B cell (primary cell): ENCODE measurements around the gene ATP2A1. TPM values are rescaled to one million over a fixed set of nuclear protein-coding genes. Genes with fewer than 3 reads are reported as not detected.
A peak's percentile ranks its signal among the peaks of the same experiment; 100 is the strongest.

Source experiments
- ATAC-seq: fragments of 200-7000 bp; cut with Tn5 transposase; one replicate; pipeline ENCODE4 v1.10.0; 2021; ENCODE audit warnings: low read depth, mild to moderate bottlenecking, moderate number of reproducible peaks, moderate library complexity
- CTCF ChIA-PET: fragments of 350-600 bp; sonication (Branson Sonifier 250); formaldehyde crosslinking; loops from one replicate; lab custom pipeline; 2021; ENCODE audit warnings: antibody characterized with exemption, inconsistent platforms; lab: Charles Lee
- POLR2A ChIA-PET: fragments of 350-600 bp; sonication (Branson Sonifier 250); formaldehyde crosslinking; loops from one replicate; lab custom pipeline; 2021; ENCODE audit warnings: antibody characterized with exemption; lab: Charles Lee
- DNase-seq: peaks from one replicate; pipeline ENCODE4 v3.0.0; 2013
- H2AFZ ChIP-seq: 2 replicates; pipeline ENCODE4 v1.6.1; 2012; ENCODE audit warnings: mild to moderate bottlenecking, low read depth, low read length; ENCODE audit not compliant: insufficient read depth, poor library complexity, severe bottlenecking
- H3K27ac ChIP-seq, 2 donors: 1 replicate in 1 of 2; 2 replicates in 1 of 2; pipeline ENCODE4 v1.5.1; 2012 to 2013; ENCODE audit warnings: low read length in 2 of 2, mild to moderate bottlenecking in 2 of 2, moderate library complexity in 1 of 2
- H3K27me3 ChIP-seq, 4 experiments: fragments of 200-600 bp in 1 of 4; sonication (generic) in 1 of 4; replicated peaks in 1 of 4; 1 replicate in 2 of 4; 2 replicates in 2 of 4; pipeline versions ENCODE4 v1.6.1 to v1.7.0; 2013 to 2016; ENCODE audit warnings: low read length in 3 of 4, mild to moderate bottlenecking in 2 of 4, mixed read lengths in 1 of 4, moderate library complexity in 1 of 4; ENCODE audit not compliant: insufficient read depth in 4 of 4, control insufficient read depth in 3 of 4; ENCODE audit errors: control extremely low read depth in 1 of 4
- H3K36me3 ChIP-seq, 2 experiments: replicated peaks in 1 of 2; 1 replicate in 1 of 2; 2 replicates in 1 of 2; pipeline versions ENCODE4 v1.6.1 to v1.7.1; 2013; ENCODE audit warnings: low read length in 1 of 2; ENCODE audit not compliant: insufficient read depth in 2 of 2, control insufficient read depth in 1 of 2; ENCODE audit errors: control extremely low read depth in 1 of 2, extremely low read depth in 1 of 2
- H3K4me1 ChIP-seq, 2 donors: fragments of 200-600 bp in 1 of 2; sonication (generic) in 1 of 2; 1 replicate in 1 of 2; 2 replicates in 1 of 2; pipeline versions ENCODE4 v1.5.1 to v1.6.1; 2013 to 2017; ENCODE audit warnings: low read length in 2 of 2; ENCODE audit not compliant: control insufficient read depth in 2 of 2, insufficient read depth in 2 of 2
- H3K4me2 ChIP-seq: replicated peaks from 2 replicates; pipeline ENCODE3; 2012; ENCODE audit warnings: mild to moderate bottlenecking, low read depth, low read length; ENCODE audit not compliant: poor library complexity, severe bottlenecking
- H3K4me3 ChIP-seq, 5 experiments: fragments of 200-600 bp in 1 of 5; sonication (generic) in 1 of 5; 1 replicate in 3 of 5; 2 replicates in 2 of 5; pipeline versions ENCODE4 v1.5.1 to v1.7.0; 2011 to 2016; ENCODE audit warnings: low read length in 4 of 5, mild to moderate bottlenecking in 4 of 5, low read depth in 2 of 5, control low read depth in 1 of 5, moderate library complexity in 1 of 5; ENCODE audit not compliant: insufficient read depth in 1 of 5; ENCODE audit errors: control extremely low read depth in 1 of 5, extremely low read depth in 1 of 5
- H3K79me2 ChIP-seq: fragments of 200-600 bp; sonication (generic); one replicate; pipeline ENCODE4 v1.6.0; 2016; ENCODE audit warnings: low read length; ENCODE audit not compliant: control insufficient read depth, insufficient read depth
- H3K9ac ChIP-seq: fragments of 200-600 bp; sonication (generic); 2 replicates; pipeline ENCODE4 v1.6.1; 2017; ENCODE audit warnings: mild to moderate bottlenecking, low read length, moderate library complexity
- H3K9me3 ChIP-seq, 3 donors: one replicate each; pipeline versions ENCODE4 v1.6.1 to v1.7.1; 2013; ENCODE audit warnings: low read length in 2 of 3; ENCODE audit not compliant: control insufficient read depth in 2 of 3, insufficient read depth in 1 of 3; ENCODE audit errors: control extremely low read depth in 1 of 3
- H4K20me1 ChIP-seq: 2 replicates; pipeline ENCODE4 v1.6.0; 2012; ENCODE audit warnings: mild to moderate bottlenecking, low read length; ENCODE audit not compliant: insufficient read depth, control insufficient read depth, poor library complexity, severe bottlenecking
- H3K27ac Mint-ChIP-seq: one replicate; pipeline ENCODE4 v1.8.0; 2021; ENCODE audit warnings: mixed read lengths
- H3K27me3 Mint-ChIP-seq: one replicate; pipeline ENCODE4 v1.8.0; 2021; ENCODE audit warnings: mixed read lengths
- H3K4me1 Mint-ChIP-seq: one replicate; pipeline ENCODE4 v1.8.0; 2021; ENCODE audit warnings: mixed read lengths
- H3K4me3 Mint-ChIP-seq: one replicate; pipeline ENCODE4 v1.8.0; 2021; ENCODE audit warnings: mixed read lengths
- H3K9me3 Mint-ChIP-seq: one replicate; pipeline ENCODE4 v1.8.0; 2022; ENCODE audit warnings: mixed read lengths; ENCODE audit not compliant: insufficient read depth
- EZH2 ChIP-seq: IDR thresholded peaks from 2 replicates; pipeline ENCODE4 v1.6.1; 2012; ENCODE audit warnings: borderline replicate concordance, low read depth, mild to moderate bottlenecking, moderate library complexity, low read length; ENCODE audit not compliant: insufficient read depth, poor library complexity, severe bottlenecking
- WGBS: methylation state at CpG from one replicate; pipeline ENCODE4 v1.1.5; 2013; ENCODE audit warnings: missing lambda C conversion rate; ENCODE audit not compliant: insufficient coverage; 5-methylcytosine and 5-hydroxymethylcytosine counted together
- intact Hi-C: fragments of 100-400 bp; cut with micrococcal nuclease; formaldehyde crosslinking; loops from one replicate; pipeline ENCODE4 v1.10.0; 2022
- polyA plus RNA-seq: library from polyadenylated mRNA; depleted of rRNA; stranded (reverse); fragments of >200 nt; gene quantifications from 2 replicates; pipeline ENCODE4 v1.2.3, GENCODE V29; 2012
- total RNA-seq, 2 donors: library from RNA; stranded (reverse); fragments of 120-200 nt in 1 of 2; gene quantifications; 1 replicate in 1 of 2; 2 replicates in 1 of 2; pipeline versions ENCODE4 v1.2.3 to v1.2.4, GENCODE V29; 2013 to 2022
- TF ChIP-seq, protein P1 (sequence below): fragments of 200-600 bp; IDR thresholded peaks from one replicate; pipeline ENCODE4 v1.8.0; 2022; ENCODE audit warnings: antibody characterized with exemption, mild to moderate bottlenecking

The ATP2A1 gene
- total and polyA plus RNA-seq, 2 donors (not counting 1 experiment from before 2014, with no cell fraction given) = 0.31 to 0.84 TPM

DNA sequence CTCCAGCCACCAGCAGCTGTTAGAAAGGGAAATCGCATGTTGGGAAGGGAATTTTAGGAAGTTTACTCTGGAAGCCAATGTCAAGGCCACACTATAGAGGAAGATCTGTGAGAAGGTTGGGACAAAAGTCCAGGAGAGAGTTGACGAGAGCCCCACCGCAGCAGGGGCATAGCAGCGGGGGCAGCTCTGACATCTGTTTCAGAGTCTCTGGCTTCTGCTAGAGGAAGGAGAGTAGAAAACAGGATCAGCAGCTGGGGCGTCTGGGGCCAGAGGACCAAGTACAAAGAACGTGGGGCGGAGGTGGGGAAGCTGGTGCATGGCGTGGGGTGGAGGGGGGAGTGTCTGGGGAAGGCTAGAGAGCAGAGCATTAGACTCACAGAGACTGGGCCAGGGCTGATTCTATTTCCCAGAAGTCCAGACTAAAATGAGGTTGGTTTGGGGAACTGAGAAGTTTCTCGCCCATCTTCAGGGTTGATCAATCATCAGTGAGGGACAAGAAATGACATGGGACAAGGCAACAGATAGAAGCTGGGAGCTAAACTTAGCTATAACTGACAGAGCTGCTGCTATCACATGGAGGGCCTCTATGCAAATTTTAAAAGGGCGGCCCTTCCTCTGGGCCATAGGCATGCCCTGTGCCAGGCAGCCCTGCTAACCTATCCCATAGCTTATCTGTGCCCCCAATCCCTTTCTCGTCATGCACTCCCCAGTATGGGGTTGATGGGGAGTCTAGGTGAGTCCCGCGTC lies 45.5 kb downstream of the ATP2A1 start:
- POLR2A ChIA-PET = interaction anchor here (0.6 to 5.1 kb wide), 12 partner anchors 9 to 1142 kb away, joined by 3 to 34 read pairs (median 12); partner anchors contain the start of genes ALDOA, APOBR, ATXN2L and CD19
- H3K9me3 Mint-ChIP-seq = no peaks in the 10 kb centered on the region
- peak overlapping the region in 4 of 5 experiments; percentile 68 to 97 (median 92) for H3K4me3 ChIP-seq

More for the DNA sequence above, 45.5 kb downstream of the ATP2A1 start:
- H3K4me2 ChIP-seq = peak overlapping the region; percentile 82
- H3K27me3 ChIP-seq = no peaks in the 10 kb centered on the region
- peaks cover 30 to 60% of the 10 kb centered on the region in 2 donors for H3K4me1 ChIP-seq
- WGBS = 14% methylated on average over 11 of the region's 13 CpGs
- Mint-ChIP-seq H3K4me1 (peaks cover 51% of the 10 kb centered on the region), H3K4me3 (peak overlapping the region; percentile 95), H3K27ac (peak overlapping the region; percentile 98), H3K27me3 (no peaks in the 10 kb centered on the region)
- H3K9ac ChIP-seq = peak overlapping the region; percentile 94
- H3K36me3 ChIP-seq = peaks cover 7 to 27% of the 10 kb centered on the region in 2 experiments
- H4K20me1 ChIP-seq = peaks cover 26% of the 10 kb centered on the region
- peak; percentile 56 for ATAC-seq
- DNase-seq = peak; percentile 92
- intact Hi-C loops = loop anchor here (1.0 to 10.0 kb wide), 7 partner anchors 8 to 1999 kb away; partner anchors contain the start of genes ATXN2L, FBXL19, MYL11 and NFATC2IP
- peaks cover 42% of the 10 kb centered on the region for H3K79me2 ChIP-seq
- TF ChIP-seq, protein P1, sequence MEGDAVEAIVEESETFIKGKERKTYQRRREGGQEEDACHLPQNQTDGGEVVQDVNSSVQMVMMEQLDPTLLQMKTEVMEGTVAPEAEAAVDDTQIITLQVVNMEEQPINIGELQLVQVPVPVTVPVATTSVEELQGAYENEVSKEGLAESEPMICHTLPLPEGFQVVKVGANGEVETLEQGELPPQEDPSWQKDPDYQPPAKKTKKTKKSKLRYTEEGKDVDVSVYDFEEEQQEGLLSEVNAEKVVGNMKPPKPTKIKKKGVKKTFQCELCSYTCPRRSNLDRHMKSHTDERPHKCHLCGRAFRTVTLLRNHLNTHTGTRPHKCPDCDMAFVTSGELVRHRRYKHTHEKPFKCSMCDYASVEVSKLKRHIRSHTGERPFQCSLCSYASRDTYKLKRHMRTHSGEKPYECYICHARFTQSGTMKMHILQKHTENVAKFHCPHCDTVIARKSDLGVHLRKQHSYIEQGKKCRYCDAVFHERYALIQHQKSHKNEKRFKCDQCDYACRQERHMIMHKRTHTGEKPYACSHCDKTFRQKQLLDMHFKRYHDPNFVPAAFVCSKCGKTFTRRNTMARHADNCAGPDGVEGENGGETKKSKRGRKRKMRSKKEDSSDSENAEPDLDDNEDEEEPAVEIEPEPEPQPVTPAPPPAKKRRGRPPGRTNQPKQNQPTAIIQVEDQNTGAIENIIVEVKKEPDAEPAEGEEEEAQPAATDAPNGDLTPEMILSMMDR = no peak
- TF ChIP-seq EZH2 = no peak
- peak overlapping the region; percentile 89 for H2AFZ ChIP-seq
- H3K27ac ChIP-seq = peak overlapping the region; percentile 87 to 91
- CTCF ChIA-PET = interaction anchor here (0.6 to 7.7 kb wide), 14 partner anchors 9 to 78 kb away, joined by 3 to 114 read pairs (median 6); partner anchors contain the start of genes NFATC2IP, SH2B1 and TUFM
- no peaks in the 10 kb centered on the region for H3K9me3 ChIP-seq
